Measurements from ENCODE around the gene TEX53. TPM values are rescaled to one million over a fixed set of nuclear protein-coding genes. Genes with fewer than 3 reads are reported as not detected.

The TEX53 gene
- total and polyA plus RNA-seq, 2 of the 8 experiments (the other 6 are each of a cell fraction or from before 2014, with no cell fraction given): not detected

DNA sequence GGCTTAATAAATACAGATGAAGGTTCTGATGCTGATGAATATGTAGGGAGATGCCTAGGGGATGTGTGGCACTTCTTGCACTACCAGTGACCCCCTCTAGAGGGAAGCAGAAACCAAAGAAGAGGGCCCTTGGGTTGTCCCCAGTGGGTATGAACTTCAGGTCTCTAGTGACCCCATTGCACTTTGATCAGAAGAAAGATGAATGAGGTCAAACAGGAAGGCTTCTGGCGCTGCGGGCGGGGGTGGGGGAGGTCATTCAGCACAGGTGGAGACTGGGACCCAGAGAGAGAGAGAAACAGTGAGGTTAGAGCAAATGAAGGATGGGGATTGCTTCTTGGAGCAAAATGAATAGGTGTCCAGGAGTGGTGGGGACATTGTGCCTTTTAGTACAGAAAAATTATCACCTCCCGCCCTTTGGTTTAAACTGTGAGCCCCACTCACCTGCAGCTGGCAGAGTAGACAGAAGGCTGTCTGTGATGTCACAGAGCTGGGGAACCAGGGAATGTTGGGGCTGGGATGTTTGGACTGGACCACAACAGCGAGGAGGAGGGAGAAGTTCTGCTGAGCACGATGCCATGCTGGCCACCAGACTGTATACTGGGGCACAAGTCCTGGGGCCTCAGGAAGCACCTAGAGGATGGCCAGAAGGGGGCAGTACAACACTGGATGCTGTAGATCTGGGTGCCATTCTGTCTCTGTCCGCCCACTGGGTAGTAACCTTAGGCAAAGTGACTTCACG lies 24.2 kb upstream of the TEX53 start, which contains the start of gene TEX48:
Gene TEX48, minus strand, starts transcription at position 599 of the 739 bp plus-strand sequence. CDS start 10,469 bp downstream, outside the sequence.
- H3K4me1 ChIP-seq (replicated peaks in 1 of 4; ENCODE audit: control insufficient read depth in 3 of 4, insufficient read depth in 4 of 4, low read length in 3 of 4): no peaks in the 10 kb centered on the region
- H3K27ac ChIP-seq (ENCODE audit: low read depth, low read length): no peak within 1 kb of the TSS
- no peak within 1 kb of the TSS for H2AFZ ChIP-seq (ENCODE audit: low read length)
- no peak within 1 kb of the TSS for H2BK20ac ChIP-seq (ENCODE audit: low read length)
- POLR2A ChIA-PET (ENCODE audit: partially characterized antibody): no interaction called here
- H2BK15ac ChIP-seq (ENCODE audit: low read length): no peak within 1 kb of the TSS
- H3K23me2 ChIP-seq (ENCODE audit: low read depth, low read length): no peaks in the 10 kb centered on the region
- no peak within 1 kb of the TSS for H3K18ac ChIP-seq (ENCODE audit: extremely low read depth, low read length)
- no peak within 1 kb of the TSS for H4K5ac ChIP-seq (ENCODE audit: insufficient read length, low read depth, low read length)
- H3K56ac ChIP-seq (replicated peaks; ENCODE audit: insufficient read length, low read depth, low read length): no peak within 1 kb of the TSS
- H3K4ac ChIP-seq (replicated peaks; ENCODE audit: insufficient read length, low read depth, low read length): no peak within 1 kb of the TSS
- DNase-seq (ENCODE audit: low read depth in 1 of 2, low spot score in 2 of 2) (peak; percentile 43 to 84), FAIRE-seq (peak; percentile 58)
- H4K8ac ChIP-seq (ENCODE audit: extremely low read depth, insufficient read depth, low read length): no peak within 1 kb of the TSS
- 76% methylated on average over 5 of the region's 8 CpGs; no CpG with 5 or more reads in 1 of the 2 experiments for WGBS, 2 experiments (ENCODE audit: extremely low coverage in 1 of 2, insufficient coverage in 1 of 2, insufficient read length in 1 of 2, insufficient replicate concordance in 2 of 2, low coverage in 1 of 2, low lambda C conversion rate in 2 of 2, missing lambda C conversion rate in 1 of 2)
- no peaks in the 10 kb centered on the region for H3K79me1 ChIP-seq (ENCODE audit: low read depth, low read length)
- H3K27me3 ChIP-seq (replicated peaks in 1 of 4; ENCODE audit: control insufficient read depth in 3 of 4, extremely low read depth in 1 of 4, insufficient read depth in 3 of 4, low read length in 3 of 4): no peaks in the 10 kb centered on the region; a peak in 2 of 7 replicates
- H3K4me3 ChIP-seq (ENCODE audit: extremely low read depth in 1 of 4, insufficient read depth in 2 of 4, low read depth in 3 of 4, low read length in 4 of 4): no peak within 1 kb of the TSS
- no peak within 1 kb of the TSS for H2BK5ac ChIP-seq (ENCODE audit: low read depth, low read length)
- no peak within 1 kb of the TSS for H2AK5ac ChIP-seq (ENCODE audit: low read depth, low read length)
- no peak within 1 kb of the TSS for H2BK12ac ChIP-seq (ENCODE audit: low read depth, low read length)
- no peak within 1 kb of the TSS for H3K14ac ChIP-seq (ENCODE audit: insufficient read length)
- H3K36me3 ChIP-seq (ENCODE audit: control insufficient read depth in 2 of 4, insufficient read depth in 4 of 4, low read length in 3 of 4): no peaks in the 10 kb centered on the region
- no peaks in the 10 kb centered on the region for H3K9me3 ChIP-seq (ENCODE audit: insufficient read depth in 2 of 2, low read depth in 1 of 2, low read length in 1 of 2)
- H3K4me2 ChIP-seq (ENCODE audit: insufficient read depth in 1 of 2, low read depth in 2 of 2, low read length in 2 of 2): no peak within 1 kb of the TSS
- H3K79me2 ChIP-seq (ENCODE audit: control insufficient read depth in 1 of 2, insufficient read depth in 2 of 2, low read length in 2 of 2): no peaks in the 10 kb centered on the region
- H4K91ac ChIP-seq (replicated peaks; ENCODE audit: insufficient read length, low read length): no peak within 1 kb of the TSS
- no peaks in the 10 kb centered on the region for H4K20me1 ChIP-seq (replicated peaks in 1 of 2; ENCODE audit: control insufficient read depth in 1 of 2, insufficient read depth in 2 of 2, low read length in 2 of 2)
- H3K23ac ChIP-seq (ENCODE audit: insufficient read length): no peak within 1 kb of the TSS
- CTCF ChIA-PET (ENCODE audit: partially characterized antibody): interaction anchor here (0.7 to 10.6 kb wide), 67 partner anchors 10 to 842 kb away, joined by 3 to 171 read pairs (median 4); partner anchors contain the start of genes AKNA and TEX53
- no peak within 1 kb of the TSS for H2BK120ac ChIP-seq (replicated peaks; ENCODE audit: low read depth, low read length)
- H3K9ac ChIP-seq (replicated peaks in 1 of 4; ENCODE audit: extremely low read depth in 1 of 4, low read depth in 3 of 4, low read length in 3 of 4): no peak within 1 kb of the TSS
- TF ChIP-seq YY1 (IDR thresholded peaks at IDR 0.05; ENCODE audit: low read depth, low read length) (peak; percentile 56; the same call in 1 of the 2 replicates), KDM4A (IDR thresholded peaks at IDR 0.05; ENCODE audit: low read depth, low read length, severe bottlenecking) (no peak), FOSL1 (IDR thresholded peaks at IDR 0.05; ENCODE audit: insufficient read depth, low read depth, low read length) (no peak), SIX5 (IDR thresholded peaks at IDR 0.05; ENCODE audit: low read depth, low read length) (no peak), TAF7 (optimal IDR thresholded peaks at IDR 0.05; ENCODE audit: borderline replicate concordance, low read depth, low read length) (no peak), HDAC2 (IDR thresholded peaks at IDR 0.05; ENCODE audit: borderline replicate concordance in 1 of 2, low read depth in 2 of 2, low read length in 2 of 2) (no peak), SIRT6 (IDR thresholded peaks at IDR 0.05; ENCODE audit: low read length) (no peak), RAD21 (IDR thresholded peaks at IDR 0.05 in 1 of 2, conservative IDR thresholded peaks at IDR 0.05 in 1 of 2; ENCODE audit: low read depth in 2 of 2, low read length in 2 of 2) (peak; percentile 85 to 94)
- TF ChIP-seq, protein P1, sequence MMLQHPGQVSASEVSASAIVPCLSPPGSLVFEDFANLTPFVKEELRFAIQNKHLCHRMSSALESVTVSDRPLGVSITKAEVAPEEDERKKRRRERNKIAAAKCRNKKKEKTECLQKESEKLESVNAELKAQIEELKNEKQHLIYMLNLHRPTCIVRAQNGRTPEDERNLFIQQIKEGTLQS (IDR thresholded peaks at IDR 0.05; ENCODE audit: insufficient read depth, low read depth, low read length): no peak
- TF ChIP-seq, protein P2, sequence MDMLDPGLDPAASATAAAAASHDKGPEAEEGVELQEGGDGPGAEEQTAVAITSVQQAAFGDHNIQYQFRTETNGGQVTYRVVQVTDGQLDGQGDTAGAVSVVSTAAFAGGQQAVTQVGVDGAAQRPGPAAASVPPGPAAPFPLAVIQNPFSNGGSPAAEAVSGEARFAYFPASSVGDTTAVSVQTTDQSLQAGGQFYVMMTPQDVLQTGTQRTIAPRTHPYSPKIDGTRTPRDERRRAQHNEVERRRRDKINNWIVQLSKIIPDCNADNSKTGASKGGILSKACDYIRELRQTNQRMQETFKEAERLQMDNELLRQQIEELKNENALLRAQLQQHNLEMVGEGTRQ (IDR thresholded peaks at IDR 0.05; ENCODE audit: low read length): no peak

All from H1 (cell line).